GM12878 (cell line): ENCODE measurements around the gene RAD51B. TPM values are rescaled to one million over a fixed set of nuclear protein-coding genes. Genes with fewer than 3 reads are reported as not detected.

ENCODE experiments used
- ATAC-seq: fragments of 200-7000 bp; cut with Tn5 transposase; 3 replicates; pipeline ENCODE4 v1.9.1; 2020; ENCODE audit warnings: mild to moderate bottlenecking, moderate library complexity
- BruUV-seq: library from RNA; stranded (reverse); fragments of 400-500 nt; replicated peaks from 2 replicates; lab custom pipeline; 2021; lab: Mats Ljungman, UMichigan
- CTCF ChIA-PET: fragments of 300-600 bp; sonication (Branson Sonifier 250); formaldehyde crosslinking; extraction: SDS; loops from one replicate; lab custom pipeline; 2021; ENCODE audit warnings: inconsistent platforms; lab: Yijun Ruan, JAX
- POLR2A ChIA-PET: fragments of 350-600 bp; formaldehyde crosslinking; extraction: SDS; loops from one replicate; lab custom pipeline; 2021; ENCODE audit warnings: inconsistent platforms; lab: Charles Lee
- RAD21 ChIA-PET: fragments of 300-600 bp; sonication (Branson Sonifier 250); formaldehyde crosslinking; loops from one replicate; lab custom pipeline; 2023; ENCODE audit warnings: antibody characterized with exemption; ENCODE audit not compliant: unreplicated experiment; lab: Charles Lee
- SMC1A ChIA-PET: fragments of 300-600 bp; sonication (Branson Sonifier 250); formaldehyde crosslinking; loops from one replicate; lab custom pipeline; 2023; ENCODE audit not compliant: unreplicated experiment, uncharacterized antibody; lab: Charles Lee
- DNase-seq: peaks from one replicate; pipeline ENCODE4 v3.0.0-alpha.2; 2011; ENCODE audit warnings: low read depth, low spot score
- FAIRE-seq: peaks from 3 replicates; lab custom pipeline; 2011; peaks lifted over from hg19 to GRCh38; lab: Jason Lieb, UNC
- H2AFZ ChIP-seq: 2 replicates; pipeline ENCODE4 v1.6.0; 2011; ENCODE audit warnings: low read depth, low read length, control low read depth; ENCODE audit not compliant: control insufficient read depth
- H3K27ac ChIP-seq: 2 replicates; pipeline ENCODE4 v1.5.1; 2011; ENCODE audit warnings: control low read depth; ENCODE audit not compliant: control insufficient read depth, insufficient read depth
- H3K27me3 ChIP-seq, 2 experiments: replicated peaks in 1 of 2; 2 replicates each; pipeline versions ENCODE4 v1.6.0 to v1.6.1; 2011; ENCODE audit warnings: low read length in 1 of 2; ENCODE audit not compliant: control insufficient read depth in 2 of 2, insufficient read depth in 2 of 2
- H3K36me3 ChIP-seq, 2 experiments: 2 replicates each; pipeline ENCODE4 v1.5.1; 2011; ENCODE audit warnings: low read length in 1 of 2; ENCODE audit not compliant: control insufficient read depth in 2 of 2, insufficient read depth in 2 of 2
- H3K4me1 ChIP-seq: 2 replicates; pipeline ENCODE4 v1.6.1; 2011; ENCODE audit warnings: mild to moderate bottlenecking, low read length, moderate library complexity, mixed read lengths; ENCODE audit not compliant: control insufficient read depth, insufficient read depth
- H3K4me2 ChIP-seq: 2 replicates; pipeline ENCODE4 v1.6.0; 2011; ENCODE audit warnings: control low read depth; ENCODE audit not compliant: control insufficient read depth, insufficient read depth
- H3K4me3 ChIP-seq: fragments of 200-600 bp; sonication (generic); 2 replicates; pipeline ENCODE4 v1.5.1; 2016
- H3K79me2 ChIP-seq: 2 replicates; pipeline ENCODE4 v1.6.0; 2011; ENCODE audit warnings: low read length; ENCODE audit not compliant: control insufficient read depth, insufficient read depth
- H3K9ac ChIP-seq: 2 replicates; pipeline ENCODE4 v1.8.0; 2011; ENCODE audit warnings: low read length, control low read depth, mixed read lengths; ENCODE audit not compliant: control insufficient read depth, insufficient read depth
- H3K9me3 ChIP-seq: replicated peaks from 3 replicates; pipeline ENCODE4 v1.5.1; 2011; ENCODE audit warnings: mild to moderate bottlenecking, low read length; ENCODE audit not compliant: control insufficient read depth, insufficient read depth
- H4K20me1 ChIP-seq: 2 replicates; pipeline ENCODE4 v1.6.0; 2011; ENCODE audit not compliant: control insufficient read depth, insufficient read depth
- CBX3 ChIP-seq: fragments of 200-600 bp; sonication (generic); IDR thresholded peaks from 2 replicates; pipeline ENCODE4 v1.6.1; 2016; ENCODE audit warnings: low read depth, borderline replicate concordance
- GABPA ChIP-seq: IDR thresholded peaks from 2 replicates; pipeline ENCODE4 v1.6.1; 2014; ENCODE audit warnings: antibody characterized with exemption, low read depth, mild to moderate bottlenecking, inconsistent platforms
- IKZF1 ChIP-seq: fragments of 450-650 bp; conservative IDR thresholded peaks from 2 replicates; pipeline ENCODE4 v1.6.1; 2017; ENCODE audit warnings: antibody characterized with exemption, mild to moderate bottlenecking
- MEF2A ChIP-seq: IDR thresholded peaks from 2 replicates; pipeline ENCODE4 v1.6.1; 2011; ENCODE audit warnings: low read depth, mild to moderate bottlenecking, low read length, moderate library complexity; ENCODE audit not compliant: insufficient read depth
- MTA3 ChIP-seq: IDR thresholded peaks from 2 replicates; pipeline ENCODE4 v1.6.1; 2012; ENCODE audit warnings: low read length, inconsistent platforms, borderline replicate concordance
- NR2C2 ChIP-seq: IDR thresholded peaks from 2 replicates; pipeline ENCODE4 v1.6.1; 2011; ENCODE audit warnings: borderline replicate concordance, low read depth; ENCODE audit not compliant: control insufficient read depth, insufficient read length
- NRF1 ChIP-seq: conservative IDR thresholded peaks from 2 replicates; pipeline ENCODE4 v1.6.1; 2011; ENCODE audit warnings: mild to moderate bottlenecking, low read depth, low read length, improper control_type of control experiment
- PML ChIP-seq: IDR thresholded peaks from 2 replicates; pipeline ENCODE4 v1.6.1; 2012; ENCODE audit warnings: low read length, inconsistent platforms
- STAT3 ChIP-seq: IDR thresholded peaks from 2 replicates; pipeline ENCODE4 v1.6.1; 2011; ENCODE audit warnings: low read depth, low read length, improper control_type of control experiment
- TCF7 ChIP-seq: IDR thresholded peaks from 2 replicates; pipeline ENCODE4 v1.6.1; 2014; ENCODE audit warnings: antibody characterized with exemption, borderline replicate concordance
- ZNF622 ChIP-seq: fragments of 450-650 bp; IDR thresholded peaks from 2 replicates; pipeline ENCODE4 v1.6.1; 2017; ENCODE audit warnings: mild to moderate bottlenecking, inconsistent platforms
- WGBS: methylation state at CpG from one replicate; pipeline ENCODE4 v1.1.6; 2016; ENCODE audit warnings: low lambda C conversion rate; ENCODE audit not compliant: insufficient replicate concordance, insufficient coverage; ENCODE audit errors: missing lambda C conversion rate; 5-methylcytosine and 5-hydroxymethylcytosine counted together
- in situ Hi-C: fragments of 300-500 bp; cut with MboI; formaldehyde crosslinking; loops from 9 replicates; pipeline ENCODE4 v1.14.3; 2018; ENCODE audit warnings: mixed read lengths
- intact Hi-C: fragments of 100-400 bp; cut with micrococcal nuclease; formaldehyde crosslinking; loops from one replicate; pipeline ENCODE4 v1.14.2; 2022; ENCODE audit not compliant: unreplicated experiment
- polyA plus RNA-seq, 11 experiments: library from polyadenylated mRNA; depleted of rRNA in 4 of 11; unstranded in 6 of 11; stranded (reverse) in 5 of 11; fragments of >200 nt; fragmentation: Nextera tagmentation in 4 of 11; fragmentation: Illumina TruSeq in 1 of 11; extraction: Ambion mirVana in 4 of 11; extraction: Trizol in 1 of 11; gene quantifications; 1 replicate in 1 of 11; 2 replicates in 10 of 11; pipeline versions ENCODE4 v1.2.1 to v1.2.3, GENCODE V29; 2011 to 2016; ENCODE audit warnings: inconsistent platforms in 2 of 11, missing spikeins in 2 of 11, low read depth in 1 of 11
- total RNA-seq, 4 experiments: library from RNA; depleted of rRNA in 3 of 4; stranded (reverse); fragments of >200 nt in 3 of 4; fragmentation: Illumina TruSeq in 1 of 4; extraction: Trizol in 1 of 4; gene quantifications; 2 replicates each; pipeline versions ENCODE4 v1.2.1 to v1.2.3, GENCODE V29; 2013 to 2021
- TF ChIP-seq, protein P1 (sequence below): IDR thresholded peaks from 2 replicates; pipeline ENCODE4 v1.6.1; 2012; ENCODE audit warnings: improper control_type of control experiment, low read depth, low read length; ENCODE audit not compliant: insufficient replicate concordance
- TF ChIP-seq, protein P2 (sequence below): fragments of 450-650 bp; IDR thresholded peaks from 2 replicates; pipeline ENCODE4 v1.6.1; 2018; ENCODE audit warnings: mild to moderate bottlenecking, low read depth, moderate library complexity; ENCODE audit not compliant: partially characterized antibody

The RAD51B gene
- total and polyA plus RNA-seq, 10 of the 15 experiments (the other 5 are each of a cell fraction or from before 2014, with no cell fraction given), result 9.8 to 26.8 (median 21.3) TPM

DNA sequence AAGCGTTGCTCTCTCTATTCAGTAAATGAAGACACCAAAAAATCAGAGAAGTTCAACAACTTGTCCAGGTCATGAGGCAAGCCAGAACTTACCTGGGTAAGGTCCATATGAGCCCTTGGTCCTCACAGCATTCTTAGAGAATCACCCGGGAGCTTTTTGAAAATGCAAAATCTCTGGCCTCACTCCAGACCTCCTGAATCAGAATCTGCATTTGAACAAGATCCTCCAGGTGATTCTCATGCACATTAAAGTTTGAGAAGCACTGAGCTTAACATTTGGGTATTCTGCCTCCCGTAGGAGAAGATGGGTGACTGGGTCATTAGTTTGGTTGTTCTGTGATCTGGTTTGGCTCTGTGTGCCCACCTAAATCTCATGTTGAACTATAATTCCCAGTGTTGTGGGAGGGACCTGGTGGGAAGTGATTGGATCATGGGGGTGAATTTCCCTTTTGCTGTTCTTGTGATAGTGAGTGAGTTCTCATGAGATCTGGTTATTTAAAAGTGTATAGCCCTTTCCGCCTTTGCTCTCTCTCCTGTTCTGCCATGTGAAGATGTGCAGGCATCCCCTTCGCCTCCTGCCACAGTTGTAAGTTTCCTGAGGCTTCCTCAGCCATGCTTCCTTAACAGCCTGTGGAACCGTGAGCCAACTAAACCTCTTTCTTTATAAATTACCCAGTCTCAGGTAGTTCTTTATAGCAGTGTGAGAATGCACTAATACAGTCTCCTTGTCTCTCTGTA lies 221.2 kb downstream of the RAD51B start:
- POLR2A ChIA-PET, result interaction anchor here (0.7 to 0.9 kb wide), 2 partner anchors 62 to 206 kb away, joined by 3 read pairs; no protein-coding TSS in a partner anchor
- H3K9me3 ChIP-seq, result no peaks in the 10 kb centered on the region
- no peak overlapping the region for H3K4me2 ChIP-seq
- no peaks in the 10 kb centered on the region for H3K27me3 ChIP-seq
- H2AFZ ChIP-seq, result no peak overlapping the region
- no peak overlapping the region for H3K4me3 ChIP-seq
- H3K27ac ChIP-seq, result no peak overlapping the region
- H3K9ac ChIP-seq, result no peak overlapping the region
- no peaks in the 10 kb centered on the region for H4K20me1 ChIP-seq
- WGBS, result 57% methylated on average over 6 of the region's 6 CpGs
- in situ Hi-C loops (no loop called here), intact Hi-C loops (no loop called here)
- SMC1A ChIA-PET, result interaction anchor here (0.6 to 2.5 kb wide), 9 partner anchors 13 to 158 kb away, joined by 3 to 12 read pairs (median 3); no protein-coding TSS in a partner anchor
- FAIRE-seq (no peak), ATAC-seq (no peak), DNase-seq (no peak)
- H3K79me2 ChIP-seq, result no peaks in the 10 kb centered on the region
- H3K36me3 ChIP-seq, result no peaks in the 10 kb centered on the region
- RAD21 ChIA-PET, result interaction anchor here (1.2 kb wide), 1 partner anchor 14 kb away, joined by 3 read pairs; no protein-coding TSS in a partner anchor
- no TSS peak for BruUV-seq
- CTCF ChIA-PET, result interaction anchor here (0.6 to 1.5 kb wide), 3 partner anchors 22 to 803 kb away, joined by 3 to 4 read pairs (median 3); no protein-coding TSS in a partner anchor
- H3K4me1 ChIP-seq, result no peaks in the 10 kb centered on the region
- TF ChIP-seq TCF7 (no peak), STAT3 (no peak), IKZF1 (no peak), NRF1 (no peak), PML (no peak), GABPA (no peak), ZNF622 (no peak), MEF2A (no peak), MTA3 (no peak), CBX3 (no peak), NR2C2 (no peak)
- TF ChIP-seq, protein P1, sequence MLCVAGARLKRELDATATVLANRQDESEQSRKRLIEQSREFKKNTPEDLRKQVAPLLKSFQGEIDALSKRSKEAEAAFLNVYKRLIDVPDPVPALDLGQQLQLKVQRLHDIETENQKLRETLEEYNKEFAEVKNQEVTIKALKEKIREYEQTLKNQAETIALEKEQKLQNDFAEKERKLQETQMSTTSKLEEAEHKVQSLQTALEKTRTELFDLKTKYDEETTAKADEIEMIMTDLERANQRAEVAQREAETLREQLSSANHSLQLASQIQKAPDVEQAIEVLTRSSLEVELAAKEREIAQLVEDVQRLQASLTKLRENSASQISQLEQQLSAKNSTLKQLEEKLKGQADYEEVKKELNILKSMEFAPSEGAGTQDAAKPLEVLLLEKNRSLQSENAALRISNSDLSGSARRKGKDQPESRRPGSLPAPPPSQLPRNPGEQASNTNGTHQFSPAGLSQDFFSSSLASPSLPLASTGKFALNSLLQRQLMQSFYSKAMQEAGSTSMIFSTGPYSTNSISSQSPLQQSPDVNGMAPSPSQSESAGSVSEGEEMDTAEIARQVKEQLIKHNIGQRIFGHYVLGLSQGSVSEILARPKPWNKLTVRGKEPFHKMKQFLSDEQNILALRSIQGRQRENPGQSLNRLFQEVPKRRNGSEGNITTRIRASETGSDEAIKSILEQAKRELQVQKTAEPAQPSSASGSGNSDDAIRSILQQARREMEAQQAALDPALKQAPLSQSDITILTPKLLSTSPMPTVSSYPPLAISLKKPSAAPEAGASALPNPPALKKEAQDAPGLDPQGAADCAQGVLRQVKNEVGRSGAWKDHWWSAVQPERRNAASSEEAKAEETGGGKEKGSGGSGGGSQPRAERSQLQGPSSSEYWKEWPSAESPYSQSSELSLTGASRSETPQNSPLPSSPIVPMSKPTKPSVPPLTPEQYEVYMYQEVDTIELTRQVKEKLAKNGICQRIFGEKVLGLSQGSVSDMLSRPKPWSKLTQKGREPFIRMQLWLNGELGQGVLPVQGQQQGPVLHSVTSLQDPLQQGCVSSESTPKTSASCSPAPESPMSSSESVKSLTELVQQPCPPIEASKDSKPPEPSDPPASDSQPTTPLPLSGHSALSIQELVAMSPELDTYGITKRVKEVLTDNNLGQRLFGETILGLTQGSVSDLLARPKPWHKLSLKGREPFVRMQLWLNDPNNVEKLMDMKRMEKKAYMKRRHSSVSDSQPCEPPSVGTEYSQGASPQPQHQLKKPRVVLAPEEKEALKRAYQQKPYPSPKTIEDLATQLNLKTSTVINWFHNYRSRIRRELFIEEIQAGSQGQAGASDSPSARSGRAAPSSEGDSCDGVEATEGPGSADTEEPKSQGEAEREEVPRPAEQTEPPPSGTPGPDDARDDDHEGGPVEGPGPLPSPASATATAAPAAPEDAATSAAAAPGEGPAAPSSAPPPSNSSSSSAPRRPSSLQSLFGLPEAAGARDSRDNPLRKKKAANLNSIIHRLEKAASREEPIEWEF, result no peak
- TF ChIP-seq, protein P2, sequence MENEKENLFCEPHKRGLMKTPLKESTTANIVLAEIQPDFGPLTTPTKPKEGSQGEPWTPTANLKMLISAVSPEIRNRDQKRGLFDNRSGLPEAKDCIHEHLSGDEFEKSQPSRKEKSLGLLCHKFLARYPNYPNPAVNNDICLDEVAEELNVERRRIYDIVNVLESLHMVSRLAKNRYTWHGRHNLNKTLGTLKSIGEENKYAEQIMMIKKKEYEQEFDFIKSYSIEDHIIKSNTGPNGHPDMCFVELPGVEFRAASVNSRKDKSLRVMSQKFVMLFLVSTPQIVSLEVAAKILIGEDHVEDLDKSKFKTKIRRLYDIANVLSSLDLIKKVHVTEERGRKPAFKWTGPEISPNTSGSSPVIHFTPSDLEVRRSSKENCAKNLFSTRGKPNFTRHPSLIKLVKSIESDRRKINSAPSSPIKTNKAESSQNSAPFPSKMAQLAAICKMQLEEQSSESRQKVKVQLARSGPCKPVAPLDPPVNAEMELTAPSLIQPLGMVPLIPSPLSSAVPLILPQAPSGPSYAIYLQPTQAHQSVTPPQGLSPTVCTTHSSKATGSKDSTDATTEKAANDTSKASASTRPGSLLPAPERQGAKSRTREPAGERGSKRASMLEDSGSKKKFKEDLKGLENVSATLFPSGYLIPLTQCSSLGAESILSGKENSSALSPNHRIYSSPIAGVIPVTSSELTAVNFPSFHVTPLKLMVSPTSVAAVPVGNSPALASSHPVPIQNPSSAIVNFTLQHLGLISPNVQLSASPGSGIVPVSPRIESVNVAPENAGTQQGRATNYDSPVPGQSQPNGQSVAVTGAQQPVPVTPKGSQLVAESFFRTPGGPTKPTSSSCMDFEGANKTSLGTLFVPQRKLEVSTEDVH, result no peak
